Calu3 (cell line): ENCODE results near the gene PTPN6. TPM values are rescaled to one million over a fixed set of nuclear protein-coding genes. Genes with fewer than 3 reads are reported as not detected.

Experiments used
- BruUV-seq: library from RNA; stranded (reverse); fragments of 400-500 nt; replicated peaks from 2 replicates; lab custom pipeline; 2021; lab: Mats Ljungman, UMichigan
- CTCF ChIA-PET: fragments of 300-600 bp; sonication (Branson Sonifier 250); formaldehyde crosslinking; loops from one replicate; lab custom pipeline; 2022; ENCODE audit warnings: antibody characterized with exemption; lab: Charles Lee
- DNase-seq: peaks from one replicate; pipeline ENCODE4 v3.0.0; 2022
- H3K27ac Mint-ChIP-seq: one replicate; pipeline ENCODE4 v1.8.0; 2022; ENCODE audit warnings: mixed read lengths; ENCODE audit not compliant: unreplicated experiment
- H3K27me3 Mint-ChIP-seq: one replicate; pipeline ENCODE4 v1.8.0; 2022; ENCODE audit warnings: mixed read lengths; ENCODE audit not compliant: unreplicated experiment
- H3K36me3 Mint-ChIP-seq: one replicate; pipeline ENCODE4 v1.8.0; 2022; ENCODE audit warnings: mild to moderate bottlenecking, moderate library complexity, mixed read lengths; ENCODE audit not compliant: insufficient read depth, unreplicated experiment
- H3K4me1 Mint-ChIP-seq: one replicate; pipeline ENCODE4 v1.8.0; 2022; ENCODE audit warnings: mild to moderate bottlenecking, low read depth, mixed read lengths; ENCODE audit not compliant: unreplicated experiment
- H3K4me3 Mint-ChIP-seq: one replicate; pipeline ENCODE4 v1.8.0; 2022; ENCODE audit warnings: mild to moderate bottlenecking, low read depth, moderate library complexity, mixed read lengths; ENCODE audit not compliant: unreplicated experiment
- H3K9me3 Mint-ChIP-seq: one replicate; pipeline ENCODE4 v1.8.0; 2022; ENCODE audit warnings: low read depth, mixed read lengths; ENCODE audit not compliant: unreplicated experiment
- CTCF ChIP-seq: fragments of 200-600 bp; IDR thresholded peaks from one replicate; pipeline ENCODE4 v1.8.0; 2022; ENCODE audit warnings: antibody characterized with exemption; ENCODE audit not compliant: unreplicated experiment
- intact Hi-C: fragments of 100-400 bp; cut with micrococcal nuclease; formaldehyde crosslinking; loops from one replicate; pipeline ENCODE4 v1.10.0; 2022; ENCODE audit not compliant: unreplicated experiment
- total RNA-seq: library from RNA; stranded (reverse); gene quantifications from 2 replicates; pipeline ENCODE4 v1.2.3, GENCODE V29; 2022

The PTPN6 gene
- total RNA-seq, 1 experiment from 2014 or later = 46.3 TPM

- no peak overlapping the region for H3K27ac Mint-ChIP-seq
- intact Hi-C loops = no loop called here
- no peak overlapping the region for H3K4me3 Mint-ChIP-seq
- H3K27me3 Mint-ChIP-seq = peaks cover 26% of the 10 kb centered on the region
- CTCF ChIA-PET = no interaction called here
- TF ChIP-seq CTCF = no peak
- DNase-seq = no peak
- BruUV-seq = no TSS peak
- H3K36me3 Mint-ChIP-seq = peaks cover 35% of the 10 kb centered on the region
- no peaks in the 10 kb centered on the region for H3K9me3 Mint-ChIP-seq
- no peaks in the 10 kb centered on the region for H3K4me1 Mint-ChIP-seq
These were observed 33.5 kb upstream of the PTPN6 start for GRCh38 chr12:6917491-6918231.

DNA sequence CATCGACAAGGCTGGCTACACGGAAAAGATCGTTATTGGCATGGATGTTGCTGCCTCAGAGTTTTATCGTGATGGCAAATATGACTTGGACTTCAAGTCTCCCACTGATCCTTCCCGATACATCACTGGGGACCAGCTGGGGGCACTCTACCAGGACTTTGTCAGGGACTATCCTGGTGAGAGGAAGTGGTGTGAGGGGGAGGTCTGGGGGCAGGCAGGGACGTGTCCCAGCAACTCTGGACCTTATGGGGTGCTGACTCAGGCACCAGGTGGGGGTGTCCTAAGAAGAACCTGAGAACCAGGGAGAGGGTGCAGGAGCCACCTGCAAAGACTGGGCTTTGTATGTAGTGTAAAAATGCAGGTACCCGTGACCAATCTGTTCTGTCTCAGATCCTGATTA is 31.6 kb upstream of the PTPN6 start:
- no peaks in the 10 kb centered on the region for H3K9me3 Mint-ChIP-seq
- TF ChIP-seq CTCF = no peak
- CTCF ChIA-PET = no interaction called here
- H3K4me3 Mint-ChIP-seq = no peak overlapping the region
- DNase-seq = no peak
- no TSS peak for BruUV-seq
- H3K36me3 Mint-ChIP-seq = peaks cover 29% of the 10 kb centered on the region
- H3K4me1 Mint-ChIP-seq = peaks cover 5% of the 10 kb centered on the region
- H3K27ac Mint-ChIP-seq = no peak overlapping the region
- H3K27me3 Mint-ChIP-seq = peaks cover 9% of the 10 kb centered on the region
- intact Hi-C loops = no loop called here

DNA sequence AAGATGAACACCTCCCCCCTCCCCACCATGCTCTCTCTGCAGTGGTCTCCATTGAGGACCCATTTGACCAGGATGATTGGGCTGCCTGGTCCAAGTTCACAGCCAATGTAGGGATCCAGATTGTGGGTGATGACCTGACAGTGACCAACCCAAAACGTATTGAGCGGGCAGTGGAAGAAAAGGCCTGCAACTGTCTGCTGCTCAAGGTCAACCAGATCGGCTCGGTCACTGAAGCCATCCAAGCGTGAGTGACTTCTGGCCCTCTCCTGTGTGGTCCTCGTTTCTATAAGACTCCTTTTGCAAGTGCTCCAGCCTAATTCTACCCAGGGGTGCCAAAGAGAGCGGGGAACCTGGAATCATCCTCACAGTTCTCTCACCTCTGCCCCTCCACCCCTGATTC is 29.6 kb upstream of the PTPN6 start:
- CTCF ChIA-PET = interaction anchor here (1.1 kb wide), 1 partner anchor 22 kb away, joined by 3 read pairs; the partner anchor contains the start of genes C12orf57 and RNU7-1
- Mint-ChIP-seq H3K27ac (no peak overlapping the region), H3K9me3 (no peaks in the 10 kb centered on the region), H3K4me3 (no peak overlapping the region), H3K36me3 (peaks cover 35% of the 10 kb centered on the region), H3K27me3 (no peaks in the 10 kb centered on the region), H3K4me1 (peaks cover 25% of the 10 kb centered on the region)
- no TSS peak for BruUV-seq
- intact Hi-C loops = no loop called here
- no peak for DNase-seq
- no peak for TF ChIP-seq CTCF

GRCh38 chr12:6921996-6922946 is 28.9 kb upstream of the PTPN6 start:
- Mint-ChIP-seq H3K27me3 (no peaks in the 10 kb centered on the region), H3K36me3 (peaks cover 40% of the 10 kb centered on the region), H3K9me3 (no peaks in the 10 kb centered on the region)

More at GRCh38 chr12:6921996-6922946, 28.9 kb upstream of the PTPN6 start:
- DNase-seq = no peak
- Mint-ChIP-seq H3K27ac (no peak overlapping the region), H3K4me3 (no peak overlapping the region), H3K4me1 (peaks cover 32% of the 10 kb centered on the region)
- CTCF ChIA-PET = interaction anchor here (1.1 kb wide), 1 partner anchor 21 kb away, joined by 3 read pairs; the partner anchor contains the start of genes C12orf57 and RNU7-1
- TF ChIP-seq CTCF = no peak
- intact Hi-C loops = no loop called here
- BruUV-seq = no TSS peak
